ENCODE measurements around the gene PRPSAP1. TPM values are rescaled to one million over a fixed set of nuclear protein-coding genes. Genes with fewer than 3 reads are reported as not detected.
"Not testable (repeated sequence)": the region's sequence is repeated elsewhere in the genome, so short reads cannot be mapped to it uniquely, and the experiment has no call there.

The PRPSAP1 gene
- total RNA-seq, 1 donor: 39.6 TPM

DNA sequence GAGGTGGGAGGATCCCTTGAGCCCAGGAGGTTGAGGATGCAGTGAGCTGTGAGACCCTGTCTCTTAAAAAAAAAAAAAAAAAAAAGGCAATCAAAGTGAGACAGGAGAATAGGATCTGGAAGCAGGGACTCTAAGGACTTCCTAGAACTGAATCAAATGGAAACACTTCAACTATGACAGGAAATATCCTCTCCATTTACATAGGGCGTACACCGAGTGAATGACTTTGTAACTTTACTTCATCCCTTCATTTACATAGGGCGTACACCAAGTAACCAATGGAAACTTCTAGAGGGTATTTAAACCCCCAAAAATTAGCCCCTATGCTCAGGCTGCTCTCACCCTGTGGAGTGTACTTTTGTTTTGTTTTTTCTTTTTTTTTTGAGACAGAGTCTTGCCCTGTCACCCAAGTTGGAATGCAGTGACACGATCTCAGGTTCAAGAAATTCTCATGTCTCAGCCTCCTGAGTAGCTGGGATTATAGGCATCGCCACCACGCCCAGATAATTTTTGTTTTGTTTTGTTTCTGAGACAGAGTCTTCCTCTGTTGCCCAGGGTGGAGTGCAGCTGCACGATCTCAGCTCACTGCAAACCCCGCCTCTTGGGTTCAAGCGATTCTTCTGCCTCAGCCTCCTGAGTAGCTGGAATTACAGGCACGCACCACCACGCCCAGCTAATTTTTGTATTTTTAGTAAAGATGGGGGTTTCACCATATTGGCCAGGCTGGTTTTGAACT, 9.6 kb upstream of the PRPSAP1 start:
- no peak for DNase-seq (ENCODE audit: low read depth in 2 of 3, low spot score in 2 of 3)

DNA sequence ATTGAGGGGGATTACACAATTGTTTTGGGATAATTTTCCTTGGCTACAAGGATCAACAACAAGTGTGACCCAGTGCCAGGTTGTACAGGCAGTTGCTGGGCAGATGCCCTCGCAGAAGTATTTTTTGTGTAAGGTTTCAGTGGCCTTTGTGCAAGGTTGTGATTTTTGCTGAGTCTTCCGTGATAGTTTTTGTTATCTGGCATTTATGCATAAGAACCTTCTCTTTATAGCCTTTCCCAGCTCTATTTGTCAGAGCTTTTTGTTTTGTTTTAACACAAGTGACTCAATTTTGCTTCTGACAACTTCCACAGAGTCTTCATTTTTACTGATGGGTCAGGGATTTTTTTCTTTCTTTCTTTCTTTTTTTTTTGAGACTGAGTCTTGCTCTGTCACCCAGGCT, 6.7 kb upstream of the PRPSAP1 start:
- no peak for DNase-seq (ENCODE audit: low read depth in 2 of 3, low spot score in 2 of 3)

DNA sequence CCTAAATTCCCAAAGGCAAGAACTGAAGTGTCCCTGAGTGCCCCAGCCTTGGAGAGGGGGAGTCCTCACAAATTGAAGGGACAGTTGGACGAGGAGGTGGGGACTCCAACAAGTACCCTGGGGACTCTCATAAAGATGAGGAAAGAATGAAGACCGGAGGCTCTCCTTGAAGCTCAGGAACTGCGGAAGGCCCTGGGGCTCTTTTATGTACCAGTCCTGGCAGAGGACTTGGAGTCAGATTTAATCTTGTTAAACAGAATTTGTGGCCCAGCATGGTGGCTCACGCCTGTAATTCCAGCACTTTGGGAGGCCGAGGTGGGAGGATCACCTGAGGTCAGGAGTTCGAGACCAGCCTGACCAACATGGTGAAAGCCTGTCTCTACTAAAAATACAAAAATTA, 6.1 kb upstream of the PRPSAP1 start:
- DNase-seq (ENCODE audit: low read depth in 2 of 3, low spot score in 2 of 3): not testable (repeated sequence)

DNA sequence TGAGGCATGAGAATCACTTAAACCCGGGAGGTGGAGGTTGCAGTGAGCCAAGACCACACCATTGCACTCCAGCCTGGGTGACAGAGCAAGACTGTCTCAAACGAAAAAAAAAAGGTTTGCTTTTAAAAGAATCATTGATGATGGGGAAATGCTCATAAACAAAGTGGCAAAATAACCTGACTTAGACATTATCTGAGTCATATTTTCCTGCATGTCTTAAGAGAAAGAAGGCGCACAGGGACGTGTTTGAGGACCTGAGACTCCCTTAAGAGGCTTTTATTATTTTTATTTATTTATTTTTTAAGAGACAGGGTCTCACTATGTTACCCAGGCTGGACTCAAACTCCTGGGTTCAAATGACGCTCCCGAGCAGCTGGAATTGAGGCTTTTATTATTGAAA, 5.7 kb upstream of the PRPSAP1 start:
- no peak for DNase-seq (ENCODE audit: low read depth in 2 of 3, low spot score in 2 of 3)

- no peak for DNase-seq (ENCODE audit: low read depth in 2 of 3, low spot score in 2 of 3)
Observed at GRCh38 chr17:76357597-76358158, 4.0 kb upstream of the PRPSAP1 start.

DNA sequence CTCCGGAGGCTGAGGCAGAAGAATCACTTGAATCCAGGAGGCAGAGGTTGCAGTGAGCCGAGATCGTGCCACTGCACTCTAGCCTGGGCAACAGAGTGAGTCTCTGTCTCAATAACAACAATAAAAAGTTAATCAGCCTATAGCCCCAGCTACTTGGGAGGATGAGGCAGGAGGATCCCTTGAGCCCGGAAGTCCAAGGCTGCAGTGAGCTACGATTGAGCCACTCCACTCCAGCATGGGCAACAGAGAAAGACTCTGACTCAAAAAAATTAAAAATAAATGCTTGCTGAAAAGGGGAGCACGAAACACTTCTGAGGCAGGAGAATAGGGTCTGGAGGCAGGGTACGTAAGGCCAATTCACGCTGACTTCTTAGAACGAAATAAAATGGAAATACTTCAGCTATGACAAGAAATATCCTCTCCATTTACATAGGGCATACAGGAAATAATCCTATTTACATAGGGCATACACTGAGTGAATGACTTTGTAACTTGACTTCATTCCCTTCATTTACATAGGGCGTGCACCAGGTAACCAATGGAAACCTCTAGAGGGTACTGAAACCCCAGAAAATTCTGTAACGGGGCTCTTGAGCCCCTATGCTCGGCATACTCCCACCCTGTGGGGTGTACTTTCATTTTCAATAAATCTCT, 3.2 kb upstream of the PRPSAP1 start:
- no peak for DNase-seq (ENCODE audit: low read depth in 2 of 3, low spot score in 2 of 3)

DNA sequence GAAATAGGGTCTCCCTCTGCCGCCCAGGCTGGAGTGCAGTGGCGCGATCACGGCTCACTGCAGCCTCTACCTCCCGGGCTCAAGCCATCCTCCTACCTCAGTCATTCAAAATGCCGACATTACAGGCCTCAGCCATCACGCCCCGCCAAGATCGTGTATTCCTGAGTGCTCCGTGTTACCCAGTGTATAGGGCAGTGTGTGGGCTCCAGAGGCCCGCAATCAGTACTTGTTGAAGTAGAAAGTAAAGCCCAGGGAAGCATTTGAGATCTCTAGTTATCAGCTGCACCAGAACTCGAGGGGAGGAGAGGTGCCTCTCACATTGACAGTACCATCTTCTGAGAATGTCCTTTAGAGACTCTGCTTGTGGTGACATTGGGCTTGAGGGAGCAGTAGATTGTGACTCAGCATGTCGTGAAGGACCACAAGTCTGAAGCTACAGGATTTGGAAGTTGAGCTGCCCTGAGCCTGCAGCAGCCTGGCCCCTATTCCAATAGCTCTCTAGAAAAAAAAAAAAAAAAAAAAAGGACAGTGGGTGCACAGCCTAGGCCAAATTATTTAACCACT, 1.1 kb upstream of the PRPSAP1 start:
- DNase-seq (ENCODE audit: low read depth in 2 of 3, low spot score in 2 of 3): peak in 2 of 3 donors; percentile 50 to 63

DNA sequence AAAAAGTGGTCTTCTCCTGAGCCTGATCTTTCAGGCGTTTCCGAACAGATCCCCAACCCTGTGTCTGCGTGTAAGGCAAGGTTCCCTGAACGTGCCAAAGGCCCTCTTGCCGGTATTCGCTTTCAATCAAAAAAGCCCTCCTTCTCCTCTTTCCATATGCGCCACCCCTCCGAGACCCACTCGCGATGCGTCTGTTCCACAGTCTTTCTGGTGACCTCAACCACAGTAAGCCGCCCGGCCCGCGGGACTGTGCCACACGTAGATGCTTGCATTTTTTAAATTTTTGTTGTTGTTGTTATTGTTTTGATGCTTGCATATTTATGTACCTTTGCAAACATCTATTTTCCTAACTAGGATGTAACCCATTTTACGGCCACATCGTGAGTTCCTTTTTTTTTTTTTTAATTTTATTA, 607 bp upstream of the PRPSAP1 start:
- no peak for DNase-seq (ENCODE audit: low read depth in 2 of 3, low spot score in 2 of 3)

DNA sequence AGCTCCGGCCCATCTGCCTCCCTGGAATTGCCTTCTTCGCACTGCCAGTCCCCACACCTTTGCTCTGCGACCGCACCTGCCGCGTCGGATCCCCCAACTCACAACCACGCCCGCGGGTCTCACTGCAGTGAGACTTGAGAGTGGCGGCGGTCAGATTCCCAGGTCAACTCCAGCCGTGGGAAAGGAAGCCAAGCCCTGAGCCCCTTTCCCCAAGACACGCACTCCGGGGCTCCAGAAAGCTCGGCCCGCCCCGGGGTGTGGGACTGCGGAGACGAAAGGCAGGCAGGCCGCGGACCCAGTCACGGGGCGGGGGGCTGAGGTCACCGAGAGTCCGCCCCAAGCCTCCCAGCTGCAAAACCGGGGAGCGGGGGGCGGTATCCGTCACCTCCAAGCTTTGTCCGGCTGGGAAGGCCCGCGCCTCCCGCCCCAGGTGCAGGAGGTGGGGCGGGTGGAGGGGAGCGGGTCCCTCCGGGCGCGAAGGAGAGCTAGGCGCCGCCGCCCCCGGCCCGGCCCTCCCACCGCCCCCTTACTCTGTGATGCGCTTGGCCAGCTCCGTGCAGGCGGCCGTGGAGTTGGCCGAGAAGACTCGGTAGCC, 615 bp downstream of the PRPSAP1 start:
- peak in 1 of 3 donors; percentile 22 for DNase-seq (ENCODE audit: low read depth in 2 of 3, low spot score in 2 of 3)

GRCh38 chr17:76351526-76352071, 2.1 kb downstream of the PRPSAP1 start:
- DNase-seq (ENCODE audit: low read depth in 2 of 3, low spot score in 2 of 3): no peak

GRCh38 chr17:76350463-76350862, 3.3 kb downstream of the PRPSAP1 start:
- no peak for DNase-seq (ENCODE audit: low read depth in 2 of 3, low spot score in 2 of 3)

DNA sequence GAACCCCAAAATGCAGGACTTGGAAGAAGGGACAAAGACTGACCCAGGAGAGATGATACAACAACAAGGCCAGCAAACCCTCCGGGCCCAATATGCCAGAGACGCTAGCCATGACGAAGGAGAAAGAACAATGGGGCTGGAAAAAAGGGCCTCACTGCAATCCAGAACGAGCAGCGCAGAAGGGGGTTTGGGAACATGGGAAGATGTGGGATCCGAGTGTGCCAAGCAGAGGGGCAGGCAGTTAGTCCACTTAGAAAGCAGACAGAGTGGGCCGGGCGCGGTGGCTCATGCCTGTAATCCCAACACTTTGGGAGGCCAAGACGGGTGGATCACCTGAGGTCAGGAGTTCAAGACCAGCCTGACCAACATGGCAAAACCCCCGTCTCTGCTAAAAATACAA, 6.8 kb downstream of the PRPSAP1 start:
- DNase-seq (ENCODE audit: low read depth in 2 of 3, low spot score in 2 of 3): not testable (repeated sequence)

- no peak for DNase-seq (ENCODE audit: low read depth in 2 of 3, low spot score in 2 of 3)
Observed at GRCh38 chr17:76345377-76345974, 8.2 kb downstream of the PRPSAP1 start.

DNA sequence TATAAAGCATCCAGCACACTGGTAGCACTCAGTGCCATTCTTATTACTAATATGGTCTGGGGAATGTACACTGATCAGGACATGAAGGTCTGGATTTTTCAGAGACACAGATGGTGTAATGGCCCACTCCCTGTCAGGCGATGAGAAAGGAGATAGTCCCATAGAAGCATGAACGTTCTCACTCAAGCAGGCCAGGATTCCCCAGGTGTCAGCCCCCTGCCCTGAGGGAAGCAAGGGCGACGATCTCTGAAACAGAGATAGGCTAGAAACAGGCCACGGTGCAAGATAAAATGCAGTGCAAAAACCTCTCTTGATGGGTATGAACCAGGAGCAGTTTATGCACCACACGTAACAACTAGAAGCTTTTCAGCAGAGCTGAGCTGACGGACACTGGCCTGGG, 10.6 kb downstream of the PRPSAP1 start:
- no peak for DNase-seq (ENCODE audit: low read depth in 2 of 3, low spot score in 2 of 3)

DNA sequence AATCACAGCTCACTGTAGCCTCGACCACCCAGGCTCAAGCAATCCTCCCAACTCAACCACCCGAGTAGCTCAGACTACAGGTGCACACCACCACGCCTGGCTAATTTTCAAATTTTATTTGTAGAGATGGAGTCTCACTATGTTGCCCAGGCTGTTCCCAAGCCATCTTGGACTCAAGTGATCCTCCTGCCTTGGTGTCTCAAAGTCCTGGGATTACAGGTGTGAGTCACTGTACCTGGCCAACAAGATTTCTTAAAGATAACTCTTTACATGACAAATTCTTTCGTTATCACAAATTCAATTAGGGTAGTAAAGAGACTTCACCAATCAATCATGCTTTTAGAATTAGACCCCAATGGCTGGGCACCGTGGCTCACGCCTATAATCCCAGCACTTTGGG, 12.4 kb downstream of the PRPSAP1 start:
- DNase-seq (ENCODE audit: low read depth in 2 of 3, low spot score in 2 of 3): no peak

DNA sequence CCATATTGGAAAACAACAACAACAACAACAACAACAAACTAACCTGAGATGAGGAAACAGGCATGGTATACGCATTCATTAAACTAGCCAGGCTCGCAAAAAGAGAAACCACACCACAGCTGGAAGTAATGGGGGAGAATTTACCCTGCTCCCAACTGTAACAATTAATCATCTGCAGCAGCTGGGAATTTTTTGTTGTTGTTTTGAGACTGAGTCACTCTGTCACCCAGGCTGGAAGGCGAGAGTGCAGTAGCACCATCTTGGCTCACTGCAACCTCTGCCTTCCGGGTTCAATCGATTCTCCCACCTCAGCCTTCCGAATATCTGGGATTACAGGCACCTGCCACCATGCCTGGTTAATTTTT, 16.3 kb downstream of the PRPSAP1 start:
- no peak for DNase-seq (ENCODE audit: low read depth in 2 of 3, low spot score in 2 of 3)

DNA sequence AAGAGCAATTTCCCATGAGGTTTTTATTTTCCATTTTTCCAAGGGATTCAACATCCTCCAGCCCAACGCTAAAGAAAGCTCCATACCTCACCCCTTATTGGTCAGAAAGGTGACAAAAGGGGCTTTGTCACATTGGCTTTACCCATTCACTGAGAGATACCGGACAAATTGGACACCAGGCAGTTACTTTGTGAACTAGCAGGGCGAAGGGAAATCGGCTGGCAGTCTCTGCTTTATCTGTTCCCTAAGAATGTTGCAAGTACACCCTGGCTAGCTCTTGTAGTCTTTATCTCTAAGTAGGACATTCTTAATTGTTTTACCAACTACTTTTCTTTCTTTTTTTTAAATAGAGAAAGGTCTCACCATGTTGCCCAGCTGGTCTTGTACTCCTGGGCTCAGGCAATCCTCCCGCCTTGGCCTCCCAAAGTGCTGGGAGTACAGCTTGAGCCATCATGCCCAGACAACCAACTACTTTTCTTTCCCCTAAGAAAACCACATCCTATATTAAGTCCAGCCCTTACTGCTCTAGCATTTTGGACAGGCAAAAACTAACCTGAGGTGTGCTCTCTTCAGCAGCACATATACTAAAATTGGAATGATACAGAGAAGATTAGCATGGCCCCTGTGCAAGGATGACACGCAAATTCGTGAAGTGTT, 16.8 kb downstream of the PRPSAP1 start:
- DNase-seq (ENCODE audit: low read depth in 2 of 3, low spot score in 2 of 3): no peak

DNA sequence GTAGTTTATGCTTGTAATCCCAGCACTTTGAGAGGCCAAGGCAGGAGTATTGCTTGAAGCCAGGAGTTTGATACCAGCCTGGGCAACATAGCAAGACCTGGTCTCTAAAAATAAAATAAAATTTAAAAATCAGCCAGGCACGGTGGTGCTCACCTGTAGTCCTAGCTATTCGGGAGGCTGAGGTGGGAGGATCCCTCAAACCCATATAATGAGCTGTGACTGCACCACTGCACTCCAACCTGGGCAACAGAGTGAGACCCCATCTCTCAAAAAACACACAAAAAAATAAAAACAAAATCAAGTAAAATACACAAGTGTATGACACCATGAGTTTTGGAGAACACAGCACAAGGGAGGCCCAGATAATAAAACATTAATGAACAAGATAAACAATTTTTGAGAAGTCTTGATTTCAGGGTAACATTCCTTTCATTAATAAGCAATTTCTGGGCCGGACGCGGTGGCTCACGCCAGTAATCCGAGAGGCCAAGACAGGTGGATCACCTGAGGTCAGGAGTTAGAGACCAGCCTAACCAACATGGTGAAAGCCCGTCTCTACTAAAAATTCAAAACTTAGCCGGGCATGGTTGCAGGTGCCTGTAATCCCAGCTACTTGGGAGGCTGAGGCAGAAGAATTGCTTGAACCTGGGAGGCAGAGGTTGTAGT, 17.9 kb downstream of the PRPSAP1 start:
- no peak for DNase-seq (ENCODE audit: low read depth in 2 of 3, low spot score in 2 of 3)

- no peak for DNase-seq (ENCODE audit: low read depth in 2 of 3, low spot score in 2 of 3)
Observed at GRCh38 chr17:76333673-76334505, 19.8 kb downstream of the PRPSAP1 start.
